WTC11 (cell line): ENCODE results near the gene SFXN1. TPM values are rescaled to one million over a fixed set of nuclear protein-coding genes. Genes with fewer than 3 reads are reported as not detected.

Experiments
- ATAC-seq: fragments of 200-7000 bp; cut with Tn5 transposase; 2 replicates; pipeline ENCODE4 v1.10.0; 2021; ENCODE audit warnings: mild to moderate bottlenecking, moderate library complexity
- CTCF ChIA-PET: fragments of 300-600 bp; sonication (Branson Sonifier 250); formaldehyde crosslinking; loops from one replicate; lab custom pipeline; 2021; ENCODE audit warnings: antibody characterized with exemption; lab: Charles Lee
- POLR2A ChIA-PET: fragments of 350-600 bp; sonication (Branson Sonifier 250); formaldehyde crosslinking; loops from one replicate; lab custom pipeline; 2021; ENCODE audit warnings: antibody characterized with exemption; lab: Charles Lee
- DNase-seq: peaks from one replicate; pipeline ENCODE4 v3.0.0; 2021; ENCODE audit warnings: low spot score
- H3K27ac Mint-ChIP-seq: 2 replicates; pipeline ENCODE4 v1.8.0; 2021; ENCODE audit warnings: mixed read lengths
- H3K27me3 Mint-ChIP-seq: 2 replicates; pipeline ENCODE4 v1.8.0; 2021; ENCODE audit warnings: low read depth, mild to moderate bottlenecking, moderate library complexity, mixed read lengths
- H3K36me3 Mint-ChIP-seq: 2 replicates; pipeline ENCODE4 v1.8.0; 2021; ENCODE audit warnings: mixed read lengths
- H3K4me1 Mint-ChIP-seq: 2 replicates; pipeline ENCODE4 v1.8.0; 2022; ENCODE audit warnings: mixed read lengths
- H3K4me3 Mint-ChIP-seq: 2 replicates; pipeline ENCODE4 v1.8.0; 2021; ENCODE audit warnings: mild to moderate bottlenecking, moderate library complexity, mixed read lengths
- H3K9me3 Mint-ChIP-seq: 2 replicates; pipeline ENCODE4 v1.8.0; 2021; ENCODE audit warnings: mixed read lengths
- CREM ChIP-seq: sonication (generic); formaldehyde crosslinking; IDR thresholded peaks from 2 replicates; pipeline ENCODE4 v1.8.1; 2022; ENCODE audit warnings: mild to moderate bottlenecking, missing genetic modification reagents, moderate library complexity
- NFATC4 ChIP-seq: fragments of 250-450 bp; sonication (Bioruptor Pico); IDR thresholded peaks from 2 replicates; pipeline ENCODE4 v1.9.0; 2021; ENCODE audit warnings: mild to moderate bottlenecking
- PRRX2 ChIP-seq: fragments of 250-450 bp; sonication (Bioruptor Pico); IDR thresholded peaks from 2 replicates; pipeline ENCODE4 v1.8.0; 2021; ENCODE audit warnings: mild to moderate bottlenecking
- ZBTB21 ChIP-seq: sonication (generic); formaldehyde crosslinking; IDR thresholded peaks from 2 replicates; pipeline ENCODE4 v1.8.1; 2023; ENCODE audit warnings: mild to moderate bottlenecking, missing genetic modification reagents, borderline replicate concordance
- ZNF232 ChIP-seq: sonication (generic); formaldehyde crosslinking; IDR thresholded peaks from 2 replicates; pipeline ENCODE4 v1.8.0; 2022; ENCODE audit warnings: mild to moderate bottlenecking, missing genetic modification reagents
- ZNF317 ChIP-seq: sonication (generic); formaldehyde crosslinking; IDR thresholded peaks from 2 replicates; pipeline ENCODE4 v1.8.1; 2023; ENCODE audit warnings: low read depth, mild to moderate bottlenecking, moderate library complexity, missing genetic modification reagents, borderline replicate concordance
- ZNF423 ChIP-seq: fragments of 250-450 bp; sonication (Bioruptor Pico); IDR thresholded peaks from 2 replicates; pipeline ENCODE4 v2.1.2; 2022; ENCODE audit warnings: mild to moderate bottlenecking, moderate library complexity
- total RNA-seq: library from RNA; stranded (reverse); gene quantifications from 3 replicates; pipeline ENCODE4 v1.2.3, GENCODE V29; 2021
- TF ChIP-seq, protein P1 (sequence below): sonication (generic); formaldehyde crosslinking; IDR thresholded peaks from 2 replicates; pipeline ENCODE4 v1.8.1; 2022; ENCODE audit warnings: missing genetic modification reagents, borderline replicate concordance
- TF ChIP-seq, protein P2 (sequence below): fragments of 250-450 bp; sonication (Bioruptor Pico); IDR thresholded peaks from 2 replicates; pipeline ENCODE4 v1.8.0; 2021; ENCODE audit warnings: mild to moderate bottlenecking
- TF ChIP-seq, protein P3 (sequence below): sonication (generic); formaldehyde crosslinking; IDR thresholded peaks from 2 replicates; pipeline ENCODE4 v1.8.1; 2023; ENCODE audit warnings: mild to moderate bottlenecking, missing genetic modification reagents
- TF ChIP-seq, protein P4 (sequence below): fragments of 200-600 bp; IDR thresholded peaks from 2 replicates; pipeline ENCODE4 v1.8.0; 2022; ENCODE audit warnings: antibody characterized with exemption
- TF ChIP-seq, protein P5 (sequence below): sonication (generic); formaldehyde crosslinking; IDR thresholded peaks from 2 replicates; pipeline ENCODE4 v1.8.0; 2023; ENCODE audit warnings: mild to moderate bottlenecking, missing genetic modification reagents
- TF ChIP-seq, protein P6 (sequence below): fragments of 250-450 bp; sonication (Bioruptor Pico); IDR thresholded peaks from 2 replicates; pipeline ENCODE4 v1.9.0; 2021; ENCODE audit warnings: moderate library complexity, mild to moderate bottlenecking, inconsistent platforms, borderline replicate concordance
- TF ChIP-seq, protein P7 (sequence below): sonication (generic); formaldehyde crosslinking; IDR thresholded peaks from 2 replicates; pipeline ENCODE4 v1.8.0; 2022; ENCODE audit warnings: missing genetic modification reagents
- TF ChIP-seq, protein P8 (sequence below): sonication (generic); formaldehyde crosslinking; IDR thresholded peaks from 2 replicates; pipeline ENCODE4 v1.8.0; 2023; ENCODE audit warnings: missing genetic modification reagents
- TF ChIP-seq, protein P9 (sequence below): sonication (generic); formaldehyde crosslinking; conservative IDR thresholded peaks from 2 replicates; pipeline ENCODE4 v1.8.1; 2023; ENCODE audit warnings: mild to moderate bottlenecking, low read depth, missing genetic modification reagents, moderate library complexity
- TF ChIP-seq, protein P10 (sequence below): sonication (generic); formaldehyde crosslinking; IDR thresholded peaks from 2 replicates; pipeline ENCODE4 v1.8.0; 2022; ENCODE audit warnings: mild to moderate bottlenecking, missing genetic modification reagents

SFXN1 gene
- total RNA-seq, 1 experiment from 2014 or later = 82.9 TPM

DNA sequence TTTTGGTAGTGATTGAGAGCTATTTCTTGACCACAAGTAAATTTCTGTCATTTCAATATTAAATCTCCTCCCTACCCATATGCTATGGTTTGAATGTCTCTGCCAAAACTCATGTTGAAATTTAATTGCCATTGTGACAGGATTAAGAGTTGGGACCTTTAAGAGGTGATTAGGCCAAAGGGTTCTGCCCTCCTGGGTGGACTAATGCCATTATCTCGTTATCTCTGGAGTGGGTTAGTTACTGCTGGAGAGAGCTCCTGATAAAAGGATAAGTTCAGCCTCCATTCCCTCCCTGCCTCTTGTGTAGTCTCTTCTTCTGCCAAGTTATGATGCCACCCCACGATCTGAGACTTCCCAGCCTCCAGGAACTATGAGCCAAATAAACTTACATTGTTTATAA, 30.8 kb upstream of the SFXN1 start (continued):
- TF ChIP-seq, protein P1, sequence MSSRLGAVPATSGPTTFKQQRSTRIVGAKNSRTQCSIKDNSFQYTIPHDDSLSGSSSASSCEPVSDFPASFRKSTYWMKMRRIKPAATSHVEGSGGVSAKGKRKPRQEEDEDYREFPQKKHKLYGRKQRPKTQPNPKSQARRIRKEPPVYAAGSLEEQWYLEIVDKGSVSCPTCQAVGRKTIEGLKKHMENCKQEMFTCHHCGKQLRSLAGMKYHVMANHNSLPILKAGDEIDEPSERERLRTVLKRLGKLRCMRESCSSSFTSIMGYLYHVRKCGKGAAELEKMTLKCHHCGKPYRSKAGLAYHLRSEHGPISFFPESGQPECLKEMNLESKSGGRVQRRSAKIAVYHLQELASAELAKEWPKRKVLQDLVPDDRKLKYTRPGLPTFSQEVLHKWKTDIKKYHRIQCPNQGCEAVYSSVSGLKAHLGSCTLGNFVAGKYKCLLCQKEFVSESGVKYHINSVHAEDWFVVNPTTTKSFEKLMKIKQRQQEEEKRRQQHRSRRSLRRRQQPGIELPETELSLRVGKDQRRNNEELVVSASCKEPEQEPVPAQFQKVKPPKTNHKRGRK (CRISPR knock-in tag) = no peak

DNA sequence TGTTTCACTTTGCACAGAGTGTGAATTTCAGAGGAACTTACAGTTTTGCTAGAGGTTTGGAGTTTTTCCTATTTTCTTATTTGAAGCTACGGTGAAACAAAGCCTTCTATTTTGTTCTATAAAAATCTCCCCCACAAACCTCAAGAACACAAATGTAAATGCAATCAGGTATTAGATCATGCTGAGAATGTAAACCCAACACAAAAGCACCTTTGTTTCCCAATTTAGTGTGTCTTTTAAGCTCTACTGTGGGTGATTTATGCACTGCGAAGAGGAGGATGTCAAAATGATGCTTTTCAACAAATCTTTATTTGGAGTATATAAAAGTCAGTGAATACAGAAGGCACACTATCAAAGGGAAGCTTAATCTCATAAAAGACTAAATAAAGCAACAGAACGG, 30.1 kb upstream of the SFXN1 start:
- H3K27ac Mint-ChIP-seq = no peak overlapping the region
- POLR2A ChIA-PET = no interaction called here
- H3K4me3 Mint-ChIP-seq = no peak overlapping the region
- peaks cover 22% of the 10 kb centered on the region for H3K4me1 Mint-ChIP-seq
- no peak for ATAC-seq
- H3K9me3 Mint-ChIP-seq = no peaks in the 10 kb centered on the region
- CTCF ChIA-PET = interaction anchor here (0.5 to 1.7 kb wide), 4 partner anchors 11 to 498 kb away, joined by 3 to 10 read pairs (median 4); no protein-coding TSS in a partner anchor
- H3K36me3 Mint-ChIP-seq = no peaks in the 10 kb centered on the region
- DNase-seq = no peak
- peaks cover 42% of the 10 kb centered on the region for H3K27me3 Mint-ChIP-seq
- TF ChIP-seq, protein P2, sequence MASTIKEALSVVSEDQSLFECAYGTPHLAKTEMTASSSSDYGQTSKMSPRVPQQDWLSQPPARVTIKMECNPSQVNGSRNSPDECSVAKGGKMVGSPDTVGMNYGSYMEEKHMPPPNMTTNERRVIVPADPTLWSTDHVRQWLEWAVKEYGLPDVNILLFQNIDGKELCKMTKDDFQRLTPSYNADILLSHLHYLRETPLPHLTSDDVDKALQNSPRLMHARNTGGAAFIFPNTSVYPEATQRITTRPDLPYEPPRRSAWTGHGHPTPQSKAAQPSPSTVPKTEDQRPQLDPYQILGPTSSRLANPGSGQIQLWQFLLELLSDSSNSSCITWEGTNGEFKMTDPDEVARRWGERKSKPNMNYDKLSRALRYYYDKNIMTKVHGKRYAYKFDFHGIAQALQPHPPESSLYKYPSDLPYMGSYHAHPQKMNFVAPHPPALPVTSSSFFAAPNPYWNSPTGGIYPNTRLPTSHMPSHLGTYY (CRISPR knock-in tag) = no peak
- TF ChIP-seq CREM (CRISPR knock-in tag) (no peak), ZNF423 (CRISPR knock-in tag) (no peak), NFATC4 (no peak), ZBTB21 (CRISPR knock-in tag) (no peak), ZNF317 (no peak), ZNF232 (CRISPR knock-in tag) (no peak), PRRX2 (CRISPR knock-in tag) (no peak)
- TF ChIP-seq, protein P3, sequence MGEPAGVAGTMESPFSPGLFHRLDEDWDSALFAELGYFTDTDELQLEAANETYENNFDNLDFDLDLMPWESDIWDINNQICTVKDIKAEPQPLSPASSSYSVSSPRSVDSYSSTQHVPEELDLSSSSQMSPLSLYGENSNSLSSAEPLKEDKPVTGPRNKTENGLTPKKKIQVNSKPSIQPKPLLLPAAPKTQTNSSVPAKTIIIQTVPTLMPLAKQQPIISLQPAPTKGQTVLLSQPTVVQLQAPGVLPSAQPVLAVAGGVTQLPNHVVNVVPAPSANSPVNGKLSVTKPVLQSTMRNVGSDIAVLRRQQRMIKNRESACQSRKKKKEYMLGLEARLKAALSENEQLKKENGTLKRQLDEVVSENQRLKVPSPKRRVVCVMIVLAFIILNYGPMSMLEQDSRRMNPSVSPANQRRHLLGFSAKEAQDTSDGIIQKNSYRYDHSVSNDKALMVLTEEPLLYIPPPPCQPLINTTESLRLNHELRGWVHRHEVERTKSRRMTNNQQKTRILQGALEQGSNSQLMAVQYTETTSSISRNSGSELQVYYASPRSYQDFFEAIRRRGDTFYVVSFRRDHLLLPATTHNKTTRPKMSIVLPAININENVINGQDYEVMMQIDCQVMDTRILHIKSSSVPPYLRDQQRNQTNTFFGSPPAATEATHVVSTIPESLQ (CRISPR knock-in tag) = no peak
- TF ChIP-seq, protein P4, sequence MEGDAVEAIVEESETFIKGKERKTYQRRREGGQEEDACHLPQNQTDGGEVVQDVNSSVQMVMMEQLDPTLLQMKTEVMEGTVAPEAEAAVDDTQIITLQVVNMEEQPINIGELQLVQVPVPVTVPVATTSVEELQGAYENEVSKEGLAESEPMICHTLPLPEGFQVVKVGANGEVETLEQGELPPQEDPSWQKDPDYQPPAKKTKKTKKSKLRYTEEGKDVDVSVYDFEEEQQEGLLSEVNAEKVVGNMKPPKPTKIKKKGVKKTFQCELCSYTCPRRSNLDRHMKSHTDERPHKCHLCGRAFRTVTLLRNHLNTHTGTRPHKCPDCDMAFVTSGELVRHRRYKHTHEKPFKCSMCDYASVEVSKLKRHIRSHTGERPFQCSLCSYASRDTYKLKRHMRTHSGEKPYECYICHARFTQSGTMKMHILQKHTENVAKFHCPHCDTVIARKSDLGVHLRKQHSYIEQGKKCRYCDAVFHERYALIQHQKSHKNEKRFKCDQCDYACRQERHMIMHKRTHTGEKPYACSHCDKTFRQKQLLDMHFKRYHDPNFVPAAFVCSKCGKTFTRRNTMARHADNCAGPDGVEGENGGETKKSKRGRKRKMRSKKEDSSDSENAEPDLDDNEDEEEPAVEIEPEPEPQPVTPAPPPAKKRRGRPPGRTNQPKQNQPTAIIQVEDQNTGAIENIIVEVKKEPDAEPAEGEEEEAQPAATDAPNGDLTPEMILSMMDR = no peak
- TF ChIP-seq, protein P5, sequence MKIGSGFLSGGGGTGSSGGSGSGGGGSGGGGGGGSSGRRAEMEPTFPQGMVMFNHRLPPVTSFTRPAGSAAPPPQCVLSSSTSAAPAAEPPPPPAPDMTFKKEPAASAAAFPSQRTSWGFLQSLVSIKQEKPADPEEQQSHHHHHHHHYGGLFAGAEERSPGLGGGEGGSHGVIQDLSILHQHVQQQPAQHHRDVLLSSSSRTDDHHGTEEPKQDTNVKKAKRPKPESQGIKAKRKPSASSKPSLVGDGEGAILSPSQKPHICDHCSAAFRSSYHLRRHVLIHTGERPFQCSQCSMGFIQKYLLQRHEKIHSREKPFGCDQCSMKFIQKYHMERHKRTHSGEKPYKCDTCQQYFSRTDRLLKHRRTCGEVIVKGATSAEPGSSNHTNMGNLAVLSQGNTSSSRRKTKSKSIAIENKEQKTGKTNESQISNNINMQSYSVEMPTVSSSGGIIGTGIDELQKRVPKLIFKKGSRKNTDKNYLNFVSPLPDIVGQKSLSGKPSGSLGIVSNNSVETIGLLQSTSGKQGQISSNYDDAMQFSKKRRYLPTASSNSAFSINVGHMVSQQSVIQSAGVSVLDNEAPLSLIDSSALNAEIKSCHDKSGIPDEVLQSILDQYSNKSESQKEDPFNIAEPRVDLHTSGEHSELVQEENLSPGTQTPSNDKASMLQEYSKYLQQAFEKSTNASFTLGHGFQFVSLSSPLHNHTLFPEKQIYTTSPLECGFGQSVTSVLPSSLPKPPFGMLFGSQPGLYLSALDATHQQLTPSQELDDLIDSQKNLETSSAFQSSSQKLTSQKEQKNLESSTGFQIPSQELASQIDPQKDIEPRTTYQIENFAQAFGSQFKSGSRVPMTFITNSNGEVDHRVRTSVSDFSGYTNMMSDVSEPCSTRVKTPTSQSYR (CRISPR knock-in tag) = no peak
- TF ChIP-seq, protein P6, sequence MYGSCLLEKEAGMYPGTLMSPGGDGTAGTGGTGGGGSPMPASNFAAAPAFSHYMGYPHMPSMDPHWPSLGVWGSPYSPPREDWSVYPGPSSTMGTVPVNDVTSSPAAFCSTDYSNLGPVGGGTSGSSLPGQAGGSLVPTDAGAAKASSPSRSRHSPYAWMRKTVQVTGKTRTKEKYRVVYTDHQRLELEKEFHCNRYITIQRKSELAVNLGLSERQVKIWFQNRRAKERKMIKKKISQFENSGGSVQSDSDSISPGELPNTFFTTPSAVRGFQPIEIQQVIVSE (CRISPR knock-in tag) = no peak
- TF ChIP-seq, protein P7, sequence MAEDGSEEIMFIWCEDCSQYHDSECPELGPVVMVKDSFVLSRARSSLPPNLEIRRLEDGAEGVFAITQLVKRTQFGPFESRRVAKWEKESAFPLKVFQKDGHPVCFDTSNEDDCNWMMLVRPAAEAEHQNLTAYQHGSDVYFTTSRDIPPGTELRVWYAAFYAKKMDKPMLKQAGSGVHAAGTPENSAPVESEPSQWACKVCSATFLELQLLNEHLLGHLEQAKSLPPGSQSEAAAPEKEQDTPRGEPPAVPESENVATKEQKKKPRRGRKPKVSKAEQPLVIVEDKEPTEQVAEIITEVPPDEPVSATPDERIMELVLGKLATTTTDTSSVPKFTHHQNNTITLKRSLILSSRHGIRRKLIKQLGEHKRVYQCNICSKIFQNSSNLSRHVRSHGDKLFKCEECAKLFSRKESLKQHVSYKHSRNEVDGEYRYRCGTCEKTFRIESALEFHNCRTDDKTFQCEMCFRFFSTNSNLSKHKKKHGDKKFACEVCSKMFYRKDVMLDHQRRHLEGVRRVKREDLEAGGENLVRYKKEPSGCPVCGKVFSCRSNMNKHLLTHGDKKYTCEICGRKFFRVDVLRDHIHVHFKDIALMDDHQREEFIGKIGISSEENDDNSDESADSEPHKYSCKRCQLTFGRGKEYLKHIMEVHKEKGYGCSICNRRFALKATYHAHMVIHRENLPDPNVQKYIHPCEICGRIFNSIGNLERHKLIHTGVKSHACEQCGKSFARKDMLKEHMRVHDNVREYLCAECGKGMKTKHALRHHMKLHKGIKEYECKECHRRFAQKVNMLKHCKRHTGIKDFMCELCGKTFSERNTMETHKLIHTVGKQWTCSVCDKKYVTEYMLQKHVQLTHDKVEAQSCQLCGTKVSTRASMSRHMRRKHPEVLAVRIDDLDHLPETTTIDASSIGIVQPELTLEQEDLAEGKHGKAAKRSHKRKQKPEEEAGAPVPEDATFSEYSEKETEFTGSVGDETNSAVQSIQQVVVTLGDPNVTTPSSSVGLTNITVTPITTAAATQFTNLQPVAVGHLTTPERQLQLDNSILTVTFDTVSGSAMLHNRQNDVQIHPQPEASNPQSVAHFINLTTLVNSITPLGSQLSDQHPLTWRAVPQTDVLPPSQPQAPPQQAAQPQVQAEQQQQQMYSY (CRISPR knock-in tag) = no peak
- TF ChIP-seq, protein P8, sequence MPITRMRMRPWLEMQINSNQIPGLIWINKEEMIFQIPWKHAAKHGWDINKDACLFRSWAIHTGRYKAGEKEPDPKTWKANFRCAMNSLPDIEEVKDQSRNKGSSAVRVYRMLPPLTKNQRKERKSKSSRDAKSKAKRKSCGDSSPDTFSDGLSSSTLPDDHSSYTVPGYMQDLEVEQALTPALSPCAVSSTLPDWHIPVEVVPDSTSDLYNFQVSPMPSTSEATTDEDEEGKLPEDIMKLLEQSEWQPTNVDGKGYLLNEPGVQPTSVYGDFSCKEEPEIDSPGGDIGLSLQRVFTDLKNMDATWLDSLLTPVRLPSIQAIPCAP (CRISPR knock-in tag) = no peak
- TF ChIP-seq, protein P9, sequence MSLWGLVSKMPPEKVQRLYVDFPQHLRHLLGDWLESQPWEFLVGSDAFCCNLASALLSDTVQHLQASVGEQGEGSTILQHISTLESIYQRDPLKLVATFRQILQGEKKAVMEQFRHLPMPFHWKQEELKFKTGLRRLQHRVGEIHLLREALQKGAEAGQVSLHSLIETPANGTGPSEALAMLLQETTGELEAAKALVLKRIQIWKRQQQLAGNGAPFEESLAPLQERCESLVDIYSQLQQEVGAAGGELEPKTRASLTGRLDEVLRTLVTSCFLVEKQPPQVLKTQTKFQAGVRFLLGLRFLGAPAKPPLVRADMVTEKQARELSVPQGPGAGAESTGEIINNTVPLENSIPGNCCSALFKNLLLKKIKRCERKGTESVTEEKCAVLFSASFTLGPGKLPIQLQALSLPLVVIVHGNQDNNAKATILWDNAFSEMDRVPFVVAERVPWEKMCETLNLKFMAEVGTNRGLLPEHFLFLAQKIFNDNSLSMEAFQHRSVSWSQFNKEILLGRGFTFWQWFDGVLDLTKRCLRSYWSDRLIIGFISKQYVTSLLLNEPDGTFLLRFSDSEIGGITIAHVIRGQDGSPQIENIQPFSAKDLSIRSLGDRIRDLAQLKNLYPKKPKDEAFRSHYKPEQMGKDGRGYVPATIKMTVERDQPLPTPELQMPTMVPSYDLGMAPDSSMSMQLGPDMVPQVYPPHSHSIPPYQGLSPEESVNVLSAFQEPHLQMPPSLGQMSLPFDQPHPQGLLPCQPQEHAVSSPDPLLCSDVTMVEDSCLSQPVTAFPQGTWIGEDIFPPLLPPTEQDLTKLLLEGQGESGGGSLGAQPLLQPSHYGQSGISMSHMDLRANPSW = no peak
- TF ChIP-seq, protein P10, sequence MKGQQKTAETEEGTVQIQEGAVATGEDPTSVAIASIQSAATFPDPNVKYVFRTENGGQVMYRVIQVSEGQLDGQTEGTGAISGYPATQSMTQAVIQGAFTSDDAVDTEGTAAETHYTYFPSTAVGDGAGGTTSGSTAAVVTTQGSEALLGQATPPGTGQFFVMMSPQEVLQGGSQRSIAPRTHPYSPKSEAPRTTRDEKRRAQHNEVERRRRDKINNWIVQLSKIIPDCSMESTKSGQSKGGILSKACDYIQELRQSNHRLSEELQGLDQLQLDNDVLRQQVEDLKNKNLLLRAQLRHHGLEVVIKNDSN (CRISPR knock-in tag) = no peak
